MM.1S (cell line): Measurements from ENCODE around the gene IL11RA.
A peak's percentile ranks its signal among the peaks of the same experiment; 100 is the strongest.

Experiments used
- DNase-seq: peaks from one replicate; pipeline ENCODE4 v3.0.0-alpha.2; 2015
- H2AFZ ChIP-seq: fragments of 300-600 bp; sonication (generic); 2 replicates; pipeline ENCODE4 v1.6.0; 2016; ENCODE audit warnings: antibody characterized with exemption, low read length
- H3F3A ChIP-seq: fragments of 300-600 bp; sonication (generic); 2 replicates; pipeline ENCODE4 v1.6.1; 2016; ENCODE audit warnings: mild to moderate bottlenecking, antibody characterized with exemption, low read length, moderate library complexity, mixed read lengths; ENCODE audit not compliant: insufficient read depth
- H3K27ac ChIP-seq: fragments of 300-600 bp; sonication (generic); 2 replicates; pipeline ENCODE4 v1.5.1; 2016; ENCODE audit warnings: mild to moderate bottlenecking, low read length
- H3K27me3 ChIP-seq: fragments of 300-600 bp; sonication (generic); replicated peaks from 2 replicates; pipeline ENCODE4 v1.6.0; 2016; ENCODE audit warnings: low read length; ENCODE audit not compliant: insufficient read depth
- H3K36me3 ChIP-seq: fragments of 300-600 bp; sonication (generic); replicated peaks from 2 replicates; pipeline ENCODE4 v1.6.1; 2016; ENCODE audit warnings: mild to moderate bottlenecking, low read length, mixed read lengths; ENCODE audit not compliant: insufficient read depth
- H3K4me1 ChIP-seq: fragments of 300-600 bp; sonication (generic); 2 replicates; pipeline ENCODE4 v1.6.1; 2016; ENCODE audit warnings: low read length, mixed read lengths
- H3K4me2 ChIP-seq: fragments of 300-600 bp; sonication (generic); 2 replicates; pipeline ENCODE4 v1.6.0; 2016; ENCODE audit warnings: low read depth, low read length
- H3K4me3 ChIP-seq: fragments of 300-600 bp; sonication (generic); 2 replicates; pipeline ENCODE4 v1.5.1; 2016; ENCODE audit warnings: low read length, mixed read lengths
- H3K79me2 ChIP-seq: fragments of 300-600 bp; sonication (generic); 2 replicates; pipeline ENCODE4 v1.6.1; 2016; ENCODE audit warnings: mixed run types, low read length, mixed read lengths
- H3K9ac ChIP-seq: fragments of 300-600 bp; sonication (generic); 2 replicates; pipeline ENCODE4 v1.6.1; 2016; ENCODE audit warnings: low read length, mixed read lengths
- H3K9me2 ChIP-seq: fragments of 300-600 bp; sonication (generic); replicated peaks from 2 replicates; pipeline ENCODE4 v1.6.1; 2016; ENCODE audit warnings: mild to moderate bottlenecking, low read length, mixed read lengths; ENCODE audit not compliant: insufficient read depth
- H3K9me3 ChIP-seq: fragments of 300-600 bp; sonication (generic); replicated peaks from 2 replicates; pipeline ENCODE4 v1.6.1; 2016; ENCODE audit warnings: mild to moderate bottlenecking, low read length, mixed read lengths; ENCODE audit not compliant: insufficient read depth
- H4K20me1 ChIP-seq: fragments of 300-600 bp; sonication (generic); 2 replicates; pipeline ENCODE4 v1.6.1; 2016; ENCODE audit warnings: mild to moderate bottlenecking, low read length, moderate library complexity, mixed read lengths; ENCODE audit not compliant: insufficient read depth
- CTCF ChIP-seq: fragments of 300-600 bp; sonication (generic); IDR thresholded peaks from 2 replicates; pipeline ENCODE4 v1.5.1; 2016; ENCODE audit warnings: antibody characterized with exemption, low read length, mixed read lengths
- EZH2 ChIP-seq: fragments of 300-600 bp; sonication (generic); optimal IDR thresholded peaks from 2 replicates; pipeline ENCODE3; 2017; ENCODE audit warnings: low read depth, mild to moderate bottlenecking, antibody characterized with exemption, low read length, mixed read lengths
- EZH2phosphoT487 ChIP-seq: fragments of 300-600 bp; sonication (generic); IDR thresholded peaks from 2 replicates; pipeline ENCODE4 v1.6.1; 2018; ENCODE audit warnings: antibody characterized with exemption, low read length

Gene IL11RA

GRCh38 chr9:34647651-34648050 lies 4.3 kb upstream of the IL11RA start:
- no peak for DNase-seq
- Histone ChIP-seq H4K20me1 (no peaks in the 10 kb centered on the region), H3K4me1 (peaks cover 14% of the 10 kb centered on the region), H3K4me3 (peak overlapping the region; percentile 95), H3K9me2 (no peaks in the 10 kb centered on the region), H2AFZ (no peak overlapping the region), H3K79me2 (peaks cover 22% of the 10 kb centered on the region), H3K27ac (no peak overlapping the region), H3K36me3 (0 out of 2 replicates have a peak, but pooled peaks cover 3% of the 10 kb centered on the region), H3K27me3 (no peaks in the 10 kb centered on the region), H3K4me2 (peak overlapping the region; percentile 95), H3K9ac (peak overlapping the region; percentile 80), H3K9me3 (no peaks in the 10 kb centered on the region), H3F3A (peaks cover 15% of the 10 kb centered on the region)
- TF ChIP-seq EZH2phosphoT487 (no peak), EZH2 (no peak), CTCF (no peak)

GRCh38 chr9:34648673-34649072 lies 3.3 kb upstream of the IL11RA start:
- H3K27ac ChIP-seq, result no peak overlapping the region
- no peak overlapping the region for H3K4me2 ChIP-seq

GRCh38 chr9:34650816-34651215 lies 1.2 kb upstream of the IL11RA start:
- H4K20me1 ChIP-seq, result no peaks in the 10 kb centered on the region
- peaks cover 22% of the 10 kb centered on the region for H3K79me2 ChIP-seq
- no peak overlapping the region for H3K9ac ChIP-seq
- H3K36me3 ChIP-seq, result 0 out of 2 replicates have a peak, but pooled peaks cover 3% of the 10 kb centered on the region
- H3K27me3 ChIP-seq, result no peaks in the 10 kb centered on the region
- no peaks in the 10 kb centered on the region for H3K9me2 ChIP-seq
- no peak overlapping the region for H2AFZ ChIP-seq
- H3K4me3 ChIP-seq, result no peak overlapping the region
- H3F3A ChIP-seq, result peaks cover 15% of the 10 kb centered on the region
- H3K4me2 ChIP-seq, result no peak overlapping the region
- DNase-seq, result no peak
- no peak overlapping the region for H3K27ac ChIP-seq
- peaks cover 14% of the 10 kb centered on the region for H3K4me1 ChIP-seq
- H3K9me3 ChIP-seq, result no peaks in the 10 kb centered on the region
- TF ChIP-seq EZH2phosphoT487, result no peak
- TF ChIP-seq CTCF, result no peak
- TF ChIP-seq EZH2, result no peak

More at GRCh38 chr9:34648673-34649072, 3.3 kb upstream of the IL11RA start:
- H3K9me2 ChIP-seq, result no peaks in the 10 kb centered on the region
- H4K20me1 ChIP-seq, result no peaks in the 10 kb centered on the region
- DNase-seq, result no peak
- no peak overlapping the region for H2AFZ ChIP-seq
- H3K9me3 ChIP-seq, result no peaks in the 10 kb centered on the region
- H3K27me3 ChIP-seq, result no peaks in the 10 kb centered on the region
- peaks cover 15% of the 10 kb centered on the region for H3F3A ChIP-seq
- peaks cover 14% of the 10 kb centered on the region for H3K4me1 ChIP-seq
- 0 out of 2 replicates have a peak, but pooled peaks cover 3% of the 10 kb centered on the region for H3K36me3 ChIP-seq
- no peak for TF ChIP-seq EZH2phosphoT487
- TF ChIP-seq CTCF, result no peak
- no peak for TF ChIP-seq EZH2
- H3K9ac ChIP-seq, result no peak overlapping the region
- no peak overlapping the region for H3K4me3 ChIP-seq
- peaks cover 22% of the 10 kb centered on the region for H3K79me2 ChIP-seq
